Loucy (cell line): ENCODE results near the gene SMG6.
A peak's percentile ranks its signal among the peaks of the same experiment; 100 is the strongest.

ENCODE experiments used
- H2AFZ ChIP-seq: fragments of 200-600 bp; sonication (generic); 2 replicates; pipeline ENCODE4 v1.6.0; 2016; ENCODE audit warnings: antibody characterized with exemption, mild to moderate bottlenecking, low read length, moderate library complexity
- H3F3A ChIP-seq: fragments of 200-600 bp; 2 replicates; pipeline ENCODE4 v1.6.0; 2016; ENCODE audit warnings: antibody characterized with exemption, low read depth, mild to moderate bottlenecking
- H3K27me3 ChIP-seq: fragments of 200-600 bp; sonication (generic); 2 replicates; pipeline ENCODE4 v1.6.1; 2014; ENCODE audit warnings: low read length, mild to moderate bottlenecking; ENCODE audit not compliant: insufficient read depth, poor library complexity, severe bottlenecking
- H3K36me3 ChIP-seq: fragments of 200-600 bp; sonication (generic); 2 replicates; pipeline ENCODE4 v1.6.1; 2016; ENCODE audit warnings: low read length; ENCODE audit not compliant: insufficient read depth
- H3K4me1 ChIP-seq: fragments of 200-600 bp; sonication (generic); 2 replicates; pipeline ENCODE4 v1.5.1; 2014; ENCODE audit warnings: low read length, mild to moderate bottlenecking; ENCODE audit not compliant: insufficient read depth, poor library complexity, severe bottlenecking
- H3K4me2 ChIP-seq: fragments of 200-600 bp; sonication (generic); 2 replicates; pipeline ENCODE4 v1.6.0; 2014; ENCODE audit warnings: antibody characterized with exemption, low read length, low read depth, mild to moderate bottlenecking; ENCODE audit not compliant: poor library complexity, severe bottlenecking
- H3K4me3 ChIP-seq: fragments of 200-600 bp; sonication (generic); 2 replicates; pipeline ENCODE4 v1.5.1; 2014; ENCODE audit warnings: low read length, mild to moderate bottlenecking, mixed read lengths; ENCODE audit not compliant: poor library complexity, severe bottlenecking
- H3K79me2 ChIP-seq: fragments of 200-600 bp; sonication (generic); 2 replicates; pipeline ENCODE4 v1.6.1; 2014; ENCODE audit warnings: low read length; ENCODE audit not compliant: insufficient read depth
- H3K9ac ChIP-seq: fragments of 200-600 bp; sonication (generic); 2 replicates; pipeline ENCODE4 v1.6.0; 2014; ENCODE audit warnings: mild to moderate bottlenecking, low read depth, low read length, moderate library complexity; ENCODE audit not compliant: poor library complexity, severe bottlenecking
- H3K9me2 ChIP-seq: fragments of 200-600 bp; sonication (generic); replicated peaks from 2 replicates; pipeline ENCODE4 v1.6.1; 2016; ENCODE audit warnings: low read depth, low read length, mixed read lengths
- H3K9me3 ChIP-seq: fragments of 200-600 bp; sonication (generic); 2 replicates; pipeline ENCODE4 v1.6.1; 2014; ENCODE audit warnings: mild to moderate bottlenecking, antibody characterized with exemption, low read length, low read depth; ENCODE audit not compliant: insufficient read depth
- H4K20me1 ChIP-seq: fragments of 200-600 bp; sonication (generic); 2 replicates; pipeline ENCODE4 v1.6.0; 2014; ENCODE audit warnings: antibody characterized with exemption, low read length, mild to moderate bottlenecking; ENCODE audit not compliant: insufficient read depth, poor library complexity, severe bottlenecking
- CTCF ChIP-seq: fragments of 200-600 bp; sonication (generic); conservative IDR thresholded peaks from 2 replicates; pipeline ENCODE4 v1.5.1; 2014; ENCODE audit warnings: mild to moderate bottlenecking, antibody characterized with exemption, low read length
- EZH2phosphoT487 ChIP-seq: fragments of 200-600 bp; IDR thresholded peaks from 2 replicates; pipeline ENCODE4 v1.6.1; 2018; ENCODE audit warnings: antibody characterized with exemption, mild to moderate bottlenecking, moderate library complexity, borderline replicate concordance

The SMG6 gene

GRCh38 chr17:2243953-2244352, 59.6 kb downstream of the SMG6 start:
- H3K9ac ChIP-seq = peak overlapping the region; percentile 44
- no peak overlapping the region for H3K4me3 ChIP-seq
- H3K9me3 ChIP-seq = no peaks in the 10 kb centered on the region
- no peak overlapping the region for H2AFZ ChIP-seq
- TF ChIP-seq EZH2phosphoT487 (no peak), CTCF (no peak)
- peaks cover 15% of the 10 kb centered on the region for H3K4me1 ChIP-seq
- H3K79me2 ChIP-seq = peaks cover 76% of the 10 kb centered on the region; the same call in 1 of the 2 replicates
- no peak overlapping the region for H3K4me2 ChIP-seq
- H3K27me3 ChIP-seq = no peaks in the 10 kb centered on the region
- H4K20me1 ChIP-seq = peaks cover 10% of the 10 kb centered on the region
- H3K9me2 ChIP-seq = no peaks in the 10 kb centered on the region
- H3K36me3 ChIP-seq = peaks cover 57% of the 10 kb centered on the region; the same call in 1 of the 2 replicates
- no peaks in the 10 kb centered on the region for H3F3A ChIP-seq

- no peaks in the 10 kb centered on the region for H3F3A ChIP-seq
Measured at GRCh38 chr17:2241823-2242222, 61.8 kb downstream of the SMG6 start.

GRCh38 chr17:2240541-2240940, 63.0 kb downstream of the SMG6 start:
- H2AFZ ChIP-seq = no peak overlapping the region
- H3F3A ChIP-seq = no peaks in the 10 kb centered on the region
- H3K79me2 ChIP-seq = peaks cover 68% of the 10 kb centered on the region; the same call in 1 of the 2 replicates
- H3K27me3 ChIP-seq = no peaks in the 10 kb centered on the region
- no peak overlapping the region for H3K4me2 ChIP-seq
- no peak overlapping the region for H3K4me3 ChIP-seq
- H3K36me3 ChIP-seq = peaks cover 78% of the 10 kb centered on the region; the same call in 1 of the 2 replicates
- H4K20me1 ChIP-seq = peaks cover 10% of the 10 kb centered on the region
- TF ChIP-seq CTCF (no peak), EZH2phosphoT487 (no peak)
- no peaks in the 10 kb centered on the region for H3K9me3 ChIP-seq
- H3K9ac ChIP-seq = no peak overlapping the region
- no peaks in the 10 kb centered on the region for H3K9me2 ChIP-seq
- peaks cover 7% of the 10 kb centered on the region for H3K4me1 ChIP-seq

More at GRCh38 chr17:2241823-2242222, 61.8 kb downstream of the SMG6 start:
- Histone ChIP-seq H4K20me1 (peaks cover 10% of the 10 kb centered on the region), H3K9me2 (no peaks in the 10 kb centered on the region), H3K9ac (no peak overlapping the region), H3K4me3 (no peak overlapping the region), H3K36me3 (peaks cover 67% of the 10 kb centered on the region; the same call in 1 of the 2 replicates), H3K9me3 (no peaks in the 10 kb centered on the region), H3K27me3 (no peaks in the 10 kb centered on the region), H3K4me1 (peaks cover 7% of the 10 kb centered on the region), H3K4me2 (no peak overlapping the region), H3K79me2 (peaks cover 68% of the 10 kb centered on the region; the same call in 1 of the 2 replicates), H2AFZ (no peak overlapping the region)
- TF ChIP-seq EZH2phosphoT487 (no peak), CTCF (no peak)
